GM19438 (cell line): ENCODE measurements around the gene DPY19L1.
"Not testable (repeated sequence)": the region's sequence is repeated elsewhere in the genome, so short reads cannot be mapped to it uniquely, and the experiment has no call there.

ENCODE experiments used
- ATAC-seq: cut with Tn5 transposase; IDR thresholded peaks from one replicate; pipeline ENCODE4 v1.9.1; 2021; ENCODE audit warnings: low read depth; ENCODE audit not compliant: unreplicated experiment

DPY19L1 gene

GRCh38 chr7:34928560-34928959, 108.7 kb downstream of the DPY19L1 start:
- ATAC-seq = no peak

- ATAC-seq = peak; percentile 84
Observed at GRCh38 chr7:34928052-34928451, 109.2 kb downstream of the DPY19L1 start.

GRCh38 chr7:34920470-34920869, 116.8 kb downstream of the DPY19L1 start:
- ATAC-seq = not testable (repeated sequence)

GRCh38 chr7:34919038-34919437, 118.2 kb downstream of the DPY19L1 start:
- not testable (repeated sequence) for ATAC-seq

GRCh38 chr7:34918198-34918861, 119.0 kb downstream of the DPY19L1 start:
- ATAC-seq = not testable (repeated sequence)

GRCh38 chr7:34917515-34917914, 119.8 kb downstream of the DPY19L1 start:
- ATAC-seq = not testable (repeated sequence)

GRCh38 chr7:34916267-34916666, 121.0 kb downstream of the DPY19L1 start:
- ATAC-seq = no peak

- ATAC-seq = no peak
Observed at GRCh38 chr7:34912236-34912635, 125.0 kb downstream of the DPY19L1 start.

- ATAC-seq = not testable (repeated sequence)
Observed at GRCh38 chr7:34906266-34906850, 130.9 kb downstream of the DPY19L1 start.

- ATAC-seq = no peak
Observed at GRCh38 chr7:34904987-34905386, 132.3 kb downstream of the DPY19L1 start.

- not testable (repeated sequence) for ATAC-seq
Observed at GRCh38 chr7:34903921-34904320, 133.4 kb downstream of the DPY19L1 start.

- no peak for ATAC-seq
Observed at GRCh38 chr7:34902182-34902581, 135.1 kb downstream of the DPY19L1 start.

- ATAC-seq = no peak
Observed at GRCh38 chr7:34900891-34901513, 136.3 kb downstream of the DPY19L1 start.

- no peak for ATAC-seq
Observed at GRCh38 chr7:34895202-34895601, 142.1 kb downstream of the DPY19L1 start.

GRCh38 chr7:34889951-34890350, 147.3 kb downstream of the DPY19L1 start:
- ATAC-seq = no peak

- ATAC-seq = no peak
Observed at GRCh38 chr7:34886856-34887255, 150.4 kb downstream of the DPY19L1 start.

GRCh38 chr7:34883855-34884254, 153.4 kb downstream of the DPY19L1 start:
- ATAC-seq = not testable (repeated sequence)

- no peak for ATAC-seq
Observed at GRCh38 chr7:34879871-34880270, 157.4 kb downstream of the DPY19L1 start.

- not testable (repeated sequence) for ATAC-seq
Observed at GRCh38 chr7:34878944-34879735, 158.1 kb downstream of the DPY19L1 start.
